Progenitor cell of endocrine pancreas (in vitro differentiated cells): ENCODE measurements around the gene GALNT2. TPM values are rescaled to one million over a fixed set of nuclear protein-coding genes. Genes with fewer than 3 reads are reported as not detected.
A peak's percentile ranks its signal among the peaks of the same experiment; 100 is the strongest.

ENCODE experiments used
- DNase-seq: peaks from one replicate; pipeline ENCODE4 v3.0.0; 2021; ENCODE audit warnings: low spot score; ENCODE audit not compliant: unreplicated experiment
- H3K27ac Mint-ChIP-seq: 2 replicates; pipeline ENCODE4 v1.8.0; 2021; ENCODE audit warnings: mild to moderate bottlenecking, moderate library complexity, mixed read lengths
- H3K27me3 Mint-ChIP-seq: 2 replicates; pipeline ENCODE4 v1.8.0; 2021; ENCODE audit warnings: mixed read lengths
- H3K36me3 Mint-ChIP-seq: 2 replicates; pipeline ENCODE4 v1.8.0; 2022; ENCODE audit warnings: mixed read lengths; ENCODE audit not compliant: insufficient read depth
- H3K4me1 Mint-ChIP-seq: 2 replicates; pipeline ENCODE4 v1.8.0; 2021; ENCODE audit warnings: low read depth, mixed read lengths
- H3K4me3 Mint-ChIP-seq: 2 replicates; pipeline ENCODE4 v1.8.0; 2021; ENCODE audit warnings: low read depth, mild to moderate bottlenecking, moderate library complexity, mixed read lengths
- H3K9me3 Mint-ChIP-seq: 2 replicates; pipeline ENCODE4 v1.8.0; 2021; ENCODE audit warnings: low read depth, mixed read lengths
- total RNA-seq: library from RNA; stranded (reverse); gene quantifications from 2 replicates; pipeline ENCODE4 v1.2.1, GENCODE V29; 2021
- TF ChIP-seq, protein P1 (sequence below): fragments of 200-600 bp; sonication (generic); IDR thresholded peaks from one replicate; pipeline ENCODE4 v1.5.0; 2021; ENCODE audit warnings: antibody characterized with exemption, mild to moderate bottlenecking; ENCODE audit not compliant: unreplicated experiment

The GALNT2 gene
- total RNA-seq, 1 donor from 2014 or later = 95.2 TPM

DNA sequence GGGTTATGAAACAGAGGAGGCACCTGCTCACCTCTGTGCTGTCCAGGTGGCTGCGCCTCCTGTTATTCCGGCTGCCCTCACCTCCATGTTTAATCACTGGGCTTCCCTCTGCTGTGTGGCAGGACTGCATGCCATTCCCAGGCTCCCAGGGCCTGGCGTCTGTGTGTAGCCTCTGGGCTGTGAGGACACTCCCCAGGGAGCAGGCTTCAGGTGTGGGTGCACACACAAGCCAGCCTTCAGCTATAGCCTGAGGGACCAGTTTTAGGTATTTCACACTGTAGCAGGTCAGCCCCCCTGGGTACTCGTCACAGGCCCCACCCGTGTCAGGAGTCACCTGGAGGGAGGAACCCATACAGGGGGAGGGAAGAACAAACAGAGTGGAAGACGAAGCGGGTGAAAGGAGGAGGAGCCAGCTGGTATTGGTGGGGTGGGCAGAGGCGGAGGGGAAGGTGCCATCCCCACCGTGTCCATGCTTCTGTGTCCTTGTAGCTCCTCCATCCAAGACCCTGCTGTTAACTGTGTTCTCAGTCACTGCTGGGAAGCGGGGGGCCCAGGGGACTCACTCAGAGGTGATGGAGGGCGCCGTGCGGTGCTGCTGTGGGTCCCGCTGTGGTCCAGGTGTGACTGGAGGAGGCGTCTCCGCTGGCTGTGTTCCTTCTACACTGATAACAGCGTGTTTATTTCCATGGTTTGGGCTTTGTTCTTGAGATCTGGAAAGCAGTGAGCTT is 200.5 kb downstream of the GALNT2 start:
- DNase-seq = no peak
- peaks cover 18% of the 10 kb centered on the region for H3K36me3 Mint-ChIP-seq
- H3K27ac Mint-ChIP-seq = peak overlapping the region; percentile 29
- TF ChIP-seq, protein P1, sequence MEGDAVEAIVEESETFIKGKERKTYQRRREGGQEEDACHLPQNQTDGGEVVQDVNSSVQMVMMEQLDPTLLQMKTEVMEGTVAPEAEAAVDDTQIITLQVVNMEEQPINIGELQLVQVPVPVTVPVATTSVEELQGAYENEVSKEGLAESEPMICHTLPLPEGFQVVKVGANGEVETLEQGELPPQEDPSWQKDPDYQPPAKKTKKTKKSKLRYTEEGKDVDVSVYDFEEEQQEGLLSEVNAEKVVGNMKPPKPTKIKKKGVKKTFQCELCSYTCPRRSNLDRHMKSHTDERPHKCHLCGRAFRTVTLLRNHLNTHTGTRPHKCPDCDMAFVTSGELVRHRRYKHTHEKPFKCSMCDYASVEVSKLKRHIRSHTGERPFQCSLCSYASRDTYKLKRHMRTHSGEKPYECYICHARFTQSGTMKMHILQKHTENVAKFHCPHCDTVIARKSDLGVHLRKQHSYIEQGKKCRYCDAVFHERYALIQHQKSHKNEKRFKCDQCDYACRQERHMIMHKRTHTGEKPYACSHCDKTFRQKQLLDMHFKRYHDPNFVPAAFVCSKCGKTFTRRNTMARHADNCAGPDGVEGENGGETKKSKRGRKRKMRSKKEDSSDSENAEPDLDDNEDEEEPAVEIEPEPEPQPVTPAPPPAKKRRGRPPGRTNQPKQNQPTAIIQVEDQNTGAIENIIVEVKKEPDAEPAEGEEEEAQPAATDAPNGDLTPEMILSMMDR = no peak
- H3K4me3 Mint-ChIP-seq = no peak overlapping the region
- H3K9me3 Mint-ChIP-seq = no peaks in the 10 kb centered on the region
- H3K27me3 Mint-ChIP-seq = no peaks in the 10 kb centered on the region
- H3K4me1 Mint-ChIP-seq = peaks cover 25% of the 10 kb centered on the region

DNA sequence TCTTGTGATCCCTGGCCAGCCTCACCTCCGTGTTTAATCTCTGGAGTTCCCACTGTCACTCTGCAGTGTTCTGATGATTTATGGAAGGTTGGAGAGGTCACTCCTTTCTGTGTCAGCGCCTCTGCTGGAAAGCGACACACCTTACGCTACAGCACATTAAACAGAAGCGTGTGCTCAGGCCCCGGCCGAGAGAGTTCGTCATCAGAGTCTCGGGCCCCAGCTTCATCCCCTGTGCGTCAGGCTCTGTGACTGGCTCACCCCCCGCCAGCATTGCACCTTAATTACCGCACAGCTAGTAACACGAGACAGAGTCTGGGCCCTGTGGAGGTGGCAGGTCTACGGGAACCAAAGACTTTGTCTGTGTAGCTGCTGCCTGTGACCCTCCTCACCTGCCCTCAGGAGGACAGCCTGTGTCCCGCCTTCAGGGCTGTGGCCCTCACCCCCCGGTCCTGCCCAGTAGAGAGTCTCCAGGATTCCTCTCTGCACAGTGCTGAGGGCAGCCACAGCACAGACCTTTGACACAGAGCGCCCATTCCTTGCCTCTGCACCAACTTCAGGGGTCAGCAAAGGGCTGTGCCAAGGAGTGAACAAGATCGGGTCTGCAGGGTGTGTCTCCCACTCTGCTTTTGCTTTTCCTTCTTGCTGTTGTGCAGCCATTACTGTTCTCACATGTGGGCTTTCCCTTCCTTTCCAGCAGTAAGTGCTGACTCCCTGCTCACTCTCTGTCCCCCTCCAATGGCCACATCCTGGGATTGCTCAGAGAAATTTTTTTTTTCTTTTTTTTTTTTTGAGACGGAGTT is 201.5 kb downstream of the GALNT2 start:
- Mint-ChIP-seq H3K4me3 (no peak overlapping the region), H3K27ac (peak overlapping the region; percentile 80), H3K4me1 (peaks cover 24% of the 10 kb centered on the region), H3K9me3 (no peaks in the 10 kb centered on the region), H3K36me3 (peaks cover 16% of the 10 kb centered on the region), H3K27me3 (no peaks in the 10 kb centered on the region)
- TF ChIP-seq, protein P1 = peak; percentile 67
- peak; percentile 25 for DNase-seq

DNA sequence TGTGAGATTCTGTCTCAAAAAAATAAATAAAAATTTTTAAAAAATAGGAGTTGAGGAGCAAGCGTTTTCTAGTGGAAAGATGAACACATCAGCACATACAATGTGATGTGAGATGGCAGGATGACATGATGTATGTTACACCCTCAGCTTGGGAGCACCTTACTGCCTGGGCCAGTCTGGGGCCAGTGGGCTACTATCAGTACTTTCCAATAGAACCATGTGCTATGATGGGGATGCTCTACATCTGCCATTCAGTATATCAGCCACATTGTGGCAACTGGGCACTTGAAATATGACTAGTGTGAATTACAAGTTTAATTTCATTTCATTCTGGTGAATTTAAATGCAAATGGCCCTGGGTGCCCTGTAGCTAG is 203.1 kb downstream of the GALNT2 start:
- Mint-ChIP-seq H3K9me3 (no peaks in the 10 kb centered on the region), H3K4me3 (no peak overlapping the region), H3K27ac (no peak overlapping the region), H3K4me1 (peaks cover 24% of the 10 kb centered on the region), H3K36me3 (peaks cover 10% of the 10 kb centered on the region), H3K27me3 (no peaks in the 10 kb centered on the region)
- TF ChIP-seq, protein P1 = no peak
- DNase-seq = no peak

DNA sequence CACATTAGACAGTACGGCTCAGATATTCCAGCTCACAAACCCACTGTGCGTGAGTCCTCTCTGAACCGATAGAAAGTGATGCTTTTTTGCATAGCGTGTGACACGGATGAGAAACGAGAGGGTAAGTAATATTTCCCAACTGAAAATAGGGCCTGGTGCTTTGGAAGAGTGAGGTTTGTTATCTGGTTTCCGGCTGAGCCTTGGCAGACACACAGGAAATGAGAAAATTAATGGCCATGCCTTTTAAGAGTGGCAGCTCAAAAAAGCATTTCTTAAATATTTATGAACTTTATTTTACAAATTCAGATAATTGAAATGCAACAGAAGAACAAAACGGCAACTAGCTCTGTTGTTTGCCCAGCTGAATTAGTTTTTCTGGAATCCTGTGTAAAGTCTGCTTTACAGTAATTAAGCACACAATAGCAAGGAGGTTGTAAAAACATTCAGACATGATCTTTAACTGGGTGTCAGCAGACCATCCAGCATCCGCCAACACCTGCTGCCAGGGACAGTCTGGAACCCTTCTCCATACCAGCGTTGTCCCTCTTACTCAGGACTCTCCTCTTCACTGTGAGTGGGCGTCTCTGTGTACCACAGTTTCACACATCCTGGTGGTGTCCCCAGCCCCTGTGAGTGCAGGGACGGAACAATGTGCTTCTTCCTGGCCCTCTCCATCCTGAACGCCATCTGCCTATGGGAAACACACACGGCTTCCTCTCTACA is 203.7 kb downstream of the GALNT2 start:
- TF ChIP-seq, protein P1 = no peak
- Mint-ChIP-seq H3K4me1 (peaks cover 24% of the 10 kb centered on the region), H3K27me3 (no peaks in the 10 kb centered on the region), H3K36me3 (peaks cover 12% of the 10 kb centered on the region), H3K4me3 (no peak overlapping the region), H3K9me3 (no peaks in the 10 kb centered on the region), H3K27ac (no peak overlapping the region)
- DNase-seq = no peak
